ENCODE measurements around the gene ERG28.
A peak's percentile ranks its signal among the peaks of the same experiment; 100 is the strongest.
"Not testable (repeated sequence)": the region's sequence is repeated elsewhere in the genome, so short reads cannot be mapped to it uniquely, and the experiment has no call there.

ERG28 gene

DNA sequence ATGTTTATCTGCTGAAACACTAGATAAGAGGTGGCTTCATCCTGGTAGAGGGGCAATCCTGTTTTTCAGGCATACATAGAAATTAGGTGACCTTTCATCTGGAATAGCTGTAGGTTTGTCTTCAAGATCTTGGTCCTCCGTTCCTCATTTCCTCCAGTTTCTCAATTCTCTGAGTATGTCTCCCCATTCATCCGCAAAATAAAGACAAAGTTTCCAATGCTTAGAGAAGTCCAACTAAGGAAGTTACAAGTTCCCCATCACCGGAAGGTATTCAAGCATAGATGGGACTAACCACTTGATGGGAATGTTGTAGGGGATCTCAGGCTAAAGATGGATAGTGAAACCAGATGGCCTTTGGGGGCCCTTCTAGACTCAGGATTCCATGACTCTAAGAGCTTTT lies 34.3 kb downstream of the ERG28 start:
- no peak overlapping the region for H3K4me3 ChIP-seq (ENCODE audit: low read length)
- no peak for TF ChIP-seq ZNF274 (IDR thresholded peaks at IDR 0.05; ENCODE audit: low read depth, low read length)

DNA sequence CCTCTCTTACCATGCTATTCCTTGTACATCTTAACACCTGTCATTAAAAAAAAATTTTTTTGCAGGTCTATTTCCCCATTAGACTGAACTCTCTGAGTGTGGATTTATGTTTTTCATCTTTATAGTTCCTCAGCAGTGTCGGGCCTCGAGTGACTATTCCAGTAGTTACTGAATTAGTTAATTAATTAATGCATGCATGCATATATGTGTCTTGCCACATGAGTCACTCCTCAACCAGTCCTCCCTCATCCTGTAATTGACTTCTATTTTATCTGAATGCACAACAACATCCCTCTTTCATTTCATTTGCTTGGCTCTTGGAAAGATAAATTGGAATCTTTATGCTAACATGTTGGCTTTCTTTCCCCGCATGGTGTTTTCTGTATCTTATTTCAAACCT lies 35.6 kb downstream of the ERG28 start:
- no peak overlapping the region for H3K4me3 ChIP-seq (ENCODE audit: low read length)
- TF ChIP-seq ZNF274 (IDR thresholded peaks at IDR 0.05; ENCODE audit: low read depth, low read length): no peak

DNA sequence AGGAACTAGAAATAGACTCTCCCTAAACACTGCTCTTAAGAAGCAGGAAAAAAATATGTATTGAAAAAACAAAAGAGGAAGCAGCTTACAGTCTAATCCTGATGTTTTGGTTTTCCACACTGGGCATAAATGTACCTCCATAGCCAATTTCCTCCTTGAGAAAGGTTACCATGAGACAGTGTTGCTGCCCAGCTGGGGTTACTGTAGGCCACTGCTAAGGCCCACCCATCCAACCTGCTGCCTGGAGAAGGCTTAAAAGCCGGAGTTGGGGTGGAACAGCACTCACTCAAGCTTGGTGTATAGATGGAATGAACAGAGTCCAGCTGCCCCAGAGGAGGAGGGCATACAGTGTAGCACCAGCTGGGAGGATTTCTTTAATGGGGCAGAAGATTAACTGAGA lies 41.1 kb downstream of the ERG28 start:
- H3K4me3 ChIP-seq (ENCODE audit: low read length): no peak overlapping the region
- TF ChIP-seq ZNF274 (IDR thresholded peaks at IDR 0.05; ENCODE audit: low read depth, low read length): no peak

DNA sequence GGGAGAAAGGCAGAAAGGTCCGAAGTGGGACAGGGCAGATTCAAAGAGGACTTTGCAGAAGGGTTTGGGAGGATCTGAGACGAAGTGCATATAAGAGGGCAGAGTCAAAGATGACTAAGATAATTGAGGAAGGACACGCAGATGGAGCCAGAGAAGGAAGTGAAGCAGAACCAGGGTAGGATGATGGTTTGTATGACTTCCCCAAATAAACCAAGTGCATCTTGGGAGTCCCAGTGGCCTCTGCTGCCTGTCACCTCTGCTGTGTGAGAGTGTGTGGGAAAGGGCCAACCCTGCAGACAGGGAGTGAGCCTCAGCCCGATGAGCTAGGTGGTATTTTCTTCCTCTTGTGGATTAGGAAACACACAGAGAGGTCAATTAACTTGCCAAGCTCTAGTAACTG lies 45.5 kb downstream of the ERG28 start:
- no peak for TF ChIP-seq ZNF274 (IDR thresholded peaks at IDR 0.05; ENCODE audit: low read depth, low read length)
- no peak overlapping the region for H3K4me3 ChIP-seq (ENCODE audit: low read length)

DNA sequence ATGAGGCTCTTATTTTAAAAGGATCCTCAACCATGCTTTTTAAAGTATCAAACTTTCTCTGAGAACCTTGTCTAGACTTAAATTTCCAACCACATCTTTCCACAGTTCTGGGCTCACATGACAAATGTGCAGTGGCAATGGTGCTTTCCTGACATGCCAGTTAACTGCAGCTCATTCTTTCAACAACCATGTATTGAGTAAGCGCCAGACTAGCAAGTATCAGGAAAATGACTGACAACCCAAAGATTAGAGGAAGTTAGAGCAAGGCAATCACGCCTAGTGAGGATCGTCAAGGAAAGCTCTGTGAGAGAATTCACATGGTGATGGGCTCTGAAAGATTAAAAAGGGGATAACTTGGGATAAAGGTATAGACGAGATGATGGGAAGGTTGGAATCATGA lies 46.5 kb downstream of the ERG28 start:
- no peak overlapping the region for H3K4me3 ChIP-seq (ENCODE audit: low read length)
- no peak for TF ChIP-seq ZNF274 (IDR thresholded peaks at IDR 0.05; ENCODE audit: low read depth, low read length)

DNA sequence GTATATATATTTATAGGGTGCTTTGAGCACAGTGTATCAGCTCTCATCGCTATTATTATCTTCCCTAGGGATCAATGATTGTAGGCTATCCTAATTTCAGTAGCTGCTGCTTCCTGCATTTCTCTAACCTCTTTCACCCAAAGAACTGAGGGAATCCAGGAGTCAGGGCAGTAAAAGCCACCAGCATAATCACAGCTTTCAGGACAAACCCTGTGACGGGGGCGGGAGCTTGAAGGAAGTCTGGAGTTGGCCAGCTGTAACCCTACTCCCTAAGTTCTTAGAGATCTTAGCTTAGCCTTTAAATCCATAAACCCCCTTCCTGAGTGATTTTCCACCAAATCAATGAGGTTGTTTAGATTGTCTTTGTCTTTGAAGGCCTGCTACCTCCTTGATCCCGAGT lies 48.5 kb downstream of the ERG28 start:
- no peak overlapping the region for H3K4me3 ChIP-seq (ENCODE audit: low read length)
- no peak for TF ChIP-seq ZNF274 (IDR thresholded peaks at IDR 0.05; ENCODE audit: low read depth, low read length)

DNA sequence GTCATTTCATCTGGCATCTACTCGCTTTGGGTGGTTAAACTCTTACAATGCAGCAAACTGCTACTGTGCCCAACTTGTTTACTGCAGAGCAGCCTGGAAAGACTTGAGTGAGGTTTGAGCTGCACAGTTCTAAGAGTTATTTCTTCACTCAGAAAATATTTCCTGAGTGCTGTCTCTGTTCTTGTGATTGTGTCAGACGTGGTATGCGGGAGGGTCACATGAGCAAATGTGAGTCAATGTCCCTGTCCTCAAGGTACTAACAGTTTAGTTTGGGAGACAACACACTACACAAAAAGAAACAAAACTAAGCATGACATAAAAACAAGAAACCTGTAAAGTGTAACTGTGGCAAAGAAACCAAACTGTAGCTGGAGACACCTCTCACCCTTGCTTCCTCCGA lies 49.8 kb downstream of the ERG28 start:
- no peak for TF ChIP-seq ZNF274 (IDR thresholded peaks at IDR 0.05; ENCODE audit: low read depth, low read length)

DNA sequence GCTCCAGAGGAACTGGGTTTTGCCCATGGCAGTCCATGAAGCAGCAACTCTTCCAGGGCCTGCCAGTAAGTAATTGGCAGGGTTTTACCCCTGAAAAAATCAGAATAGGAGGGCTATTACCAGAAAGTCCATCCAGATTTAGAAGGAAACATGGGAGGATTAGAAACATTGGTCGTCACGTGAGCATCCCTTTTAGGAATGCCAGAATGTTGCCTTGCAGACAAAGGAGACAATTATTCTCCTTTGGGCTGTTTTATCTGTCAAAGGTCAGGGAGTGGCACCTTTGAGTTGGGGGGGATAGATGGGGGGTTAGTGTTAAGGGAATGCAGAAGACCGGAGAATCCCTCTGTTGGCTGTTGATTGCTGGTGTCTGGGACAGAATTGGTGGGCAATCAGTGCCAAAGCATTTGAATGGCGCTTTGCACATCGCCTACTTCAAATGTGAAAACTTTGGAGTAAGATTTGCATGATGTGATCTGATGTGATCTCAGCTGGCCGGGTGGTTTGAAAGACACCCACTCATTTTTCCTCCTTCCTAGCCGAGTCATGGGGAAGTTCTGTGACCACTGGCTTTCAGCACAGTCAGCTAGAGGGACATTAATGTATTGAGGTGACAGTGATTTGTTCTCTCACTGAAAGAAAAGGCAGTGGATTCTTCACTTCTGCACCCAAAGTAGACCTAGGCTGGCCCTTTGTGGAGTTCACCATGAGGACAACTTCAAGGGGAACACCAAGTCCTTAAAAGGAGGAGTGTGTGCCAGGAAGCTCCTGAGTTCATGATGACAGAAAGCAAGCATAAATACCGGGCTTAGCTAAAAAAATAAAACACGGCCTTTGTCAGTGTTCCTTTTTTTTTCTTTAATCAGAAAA lies 50.8 kb downstream of the ERG28 start:
- TF ChIP-seq ZNF274 (IDR thresholded peaks at IDR 0.05; ENCODE audit: low read depth, low read length): no peak
- no peak overlapping the region for H3K4me3 ChIP-seq (ENCODE audit: low read length)

More for the DNA sequence above, 49.8 kb downstream of the ERG28 start:
- H3K4me3 ChIP-seq (ENCODE audit: low read length): no peak overlapping the region

DNA sequence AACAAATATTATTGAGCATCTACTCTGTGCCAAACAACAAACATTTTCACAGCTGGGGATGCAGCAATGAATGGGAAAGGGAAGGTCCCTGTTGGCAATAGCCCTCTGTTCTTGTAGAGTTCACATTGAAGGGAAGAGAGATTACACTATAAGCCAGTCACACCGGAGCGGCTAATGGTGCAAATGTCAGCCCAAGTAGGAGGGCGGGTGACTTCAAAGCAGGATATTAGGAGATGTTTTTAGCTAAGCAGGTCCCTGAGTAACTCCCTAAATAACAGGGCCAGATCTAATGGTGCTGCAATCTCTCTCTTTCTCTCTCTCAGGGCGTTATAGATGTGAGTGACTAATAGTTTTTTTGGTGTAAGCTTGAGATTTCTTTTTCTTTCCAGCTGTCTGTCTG lies 51.6 kb downstream of the ERG28 start:
- no peak for TF ChIP-seq ZNF274 (IDR thresholded peaks at IDR 0.05; ENCODE audit: low read depth, low read length)
- H3K4me3 ChIP-seq (ENCODE audit: low read length): no peak overlapping the region

DNA sequence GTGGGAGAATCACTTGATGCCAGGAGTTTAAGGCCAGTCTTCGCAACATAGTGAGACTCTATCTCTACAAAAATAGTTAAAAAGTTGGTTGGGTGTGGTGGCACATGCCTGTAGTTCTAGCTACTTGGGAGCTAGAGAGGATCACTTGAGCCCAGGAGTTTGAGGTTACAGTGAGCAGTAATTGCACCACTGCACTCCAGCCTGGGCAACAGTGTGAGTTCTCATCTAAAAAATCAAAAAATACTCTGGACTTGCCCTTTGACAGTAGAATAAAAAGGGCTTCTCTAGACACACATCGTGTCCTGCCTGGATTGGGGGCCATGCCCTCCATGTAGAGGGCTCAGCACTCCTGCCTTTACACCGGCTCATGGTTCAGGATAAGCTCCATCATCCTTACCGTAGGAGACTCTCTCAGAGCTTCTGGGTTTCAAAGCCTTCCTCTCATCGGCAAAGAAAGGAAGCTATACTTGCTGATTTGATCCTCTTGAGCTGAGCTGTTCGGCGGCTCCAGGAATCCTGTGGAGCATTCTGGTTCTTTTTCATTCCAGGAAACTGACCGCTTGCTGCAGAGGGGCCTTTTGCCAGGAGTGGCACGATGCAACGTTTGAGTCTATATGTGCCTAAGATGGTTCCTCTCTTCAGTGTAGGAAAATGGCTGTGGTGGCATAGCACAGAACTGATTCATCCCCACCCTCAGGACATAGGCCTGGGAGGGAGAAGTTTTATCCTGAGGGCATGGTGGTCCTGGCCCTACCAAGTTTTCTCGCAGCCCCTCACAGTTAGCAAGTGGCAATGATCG lies 52.6 kb downstream of the ERG28 start:
- TF ChIP-seq ZNF274 (IDR thresholded peaks at IDR 0.05; ENCODE audit: low read depth, low read length): peak; percentile 86
- no peak overlapping the region for H3K4me3 ChIP-seq (ENCODE audit: low read length)

DNA sequence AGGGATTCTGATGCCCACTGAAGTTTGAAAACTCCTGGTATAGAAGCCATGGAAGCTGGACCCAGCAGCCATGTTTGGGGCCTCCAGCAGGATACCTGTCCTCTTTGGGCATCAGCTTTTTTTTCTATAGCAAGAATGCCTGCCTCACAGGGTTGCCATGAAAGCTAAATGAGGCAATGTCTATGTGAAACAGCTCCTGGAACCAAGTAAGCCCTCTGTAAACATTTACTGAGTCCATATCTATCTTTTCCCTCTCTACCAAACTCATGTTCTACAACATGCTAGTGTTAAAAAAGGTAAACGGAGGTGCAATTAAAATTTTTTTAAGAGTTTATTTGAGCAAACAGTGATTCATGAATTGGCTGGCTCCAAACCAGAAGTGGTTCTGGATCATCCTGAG lies 53.6 kb downstream of the ERG28 start:
- no peak overlapping the region for H3K4me3 ChIP-seq (ENCODE audit: low read length)
- TF ChIP-seq ZNF274 (IDR thresholded peaks at IDR 0.05; ENCODE audit: low read depth, low read length): no peak

DNA sequence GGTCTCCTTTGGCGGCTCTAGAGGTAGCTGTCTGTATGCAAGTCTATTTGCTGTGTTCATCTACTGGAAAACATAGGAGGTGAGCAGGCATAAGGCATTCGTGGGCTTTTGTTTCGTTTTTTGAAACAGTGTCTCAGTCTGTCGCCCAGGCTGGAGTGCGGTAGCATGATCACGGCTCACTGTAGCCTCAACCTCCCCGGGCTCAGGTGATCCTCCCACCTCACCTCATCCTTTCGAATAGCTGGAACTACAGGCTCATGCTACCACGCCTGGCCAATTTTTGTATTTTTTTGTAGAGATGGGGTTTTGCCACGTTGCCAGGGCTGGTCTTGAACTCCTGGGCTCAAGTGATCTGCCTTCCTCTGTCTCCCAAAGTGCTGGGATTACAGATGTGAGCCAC lies 54.8 kb downstream of the ERG28 start:
- TF ChIP-seq ZNF274 (IDR thresholded peaks at IDR 0.05; ENCODE audit: low read depth, low read length): no peak
- H3K4me3 ChIP-seq (ENCODE audit: low read length): no peak overlapping the region

DNA sequence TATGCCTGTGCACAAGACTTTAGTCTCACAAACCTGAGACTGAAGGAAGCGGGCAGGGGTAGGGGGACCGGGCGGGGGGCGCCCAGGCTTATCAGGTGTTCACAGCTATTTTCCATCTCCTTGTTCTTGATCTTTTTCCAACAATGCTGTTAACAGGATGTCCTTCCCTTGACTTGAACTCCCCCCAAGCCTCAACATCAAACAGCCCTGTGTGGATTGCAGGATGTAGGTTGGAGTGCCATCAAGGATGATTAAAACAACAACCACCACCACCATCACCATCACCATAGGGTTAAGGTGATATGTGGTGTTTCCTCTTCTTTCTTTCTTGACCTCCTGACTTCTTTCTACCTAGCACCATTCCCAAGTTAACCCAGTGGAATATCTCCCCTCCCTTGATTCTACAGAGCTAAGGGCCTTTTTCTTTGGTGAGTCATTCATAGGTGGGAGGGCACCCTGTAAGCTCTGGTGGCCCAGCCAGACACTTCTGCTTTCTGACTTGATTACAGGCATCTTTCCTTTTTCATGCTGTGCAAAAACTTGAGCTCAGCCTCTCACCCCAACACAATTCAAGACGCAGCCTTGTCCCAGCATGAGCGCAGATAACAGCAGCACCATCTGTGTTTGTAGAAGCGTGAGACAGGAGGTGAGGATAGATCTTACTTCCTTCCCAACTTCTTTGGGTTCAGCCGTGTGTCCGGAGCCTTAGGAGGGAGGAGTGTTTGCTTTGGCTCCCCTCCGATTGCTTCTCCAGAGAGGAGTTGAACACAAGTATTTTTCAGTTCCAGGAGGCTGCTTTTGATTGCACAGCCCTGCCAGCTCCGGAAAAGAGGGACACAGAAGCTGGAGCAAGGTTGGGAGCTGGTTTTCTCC lies 55.5 kb downstream of the ERG28 start:
- H3K4me3 ChIP-seq (ENCODE audit: low read length): no peak overlapping the region
- TF ChIP-seq ZNF274 (IDR thresholded peaks at IDR 0.05; ENCODE audit: low read depth, low read length): no peak

DNA sequence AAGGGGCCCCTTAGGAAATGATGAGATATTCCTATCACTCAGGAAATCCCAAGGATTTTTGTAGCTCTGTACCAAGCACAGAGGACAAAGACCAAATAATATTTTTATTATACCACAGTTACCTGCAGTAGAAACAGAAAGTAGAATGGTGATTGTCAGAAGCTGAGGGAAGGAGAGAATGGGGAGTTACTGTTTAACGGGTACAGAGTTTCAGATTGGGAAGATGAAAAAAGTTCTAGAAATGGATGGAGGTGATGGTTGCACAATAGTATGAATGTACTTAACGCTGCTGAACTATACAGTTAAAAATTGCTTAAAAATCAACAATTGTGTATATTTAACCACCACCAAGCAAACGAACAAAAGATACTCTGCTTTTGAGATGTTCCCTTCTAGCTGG lies 58.2 kb downstream of the ERG28 start:
- peak overlapping the region; percentile 11; the same call in 1 of the 2 replicates for H3K4me3 ChIP-seq (ENCODE audit: low read length)
- TF ChIP-seq ZNF274 (IDR thresholded peaks at IDR 0.05; ENCODE audit: low read depth, low read length): no peak

DNA sequence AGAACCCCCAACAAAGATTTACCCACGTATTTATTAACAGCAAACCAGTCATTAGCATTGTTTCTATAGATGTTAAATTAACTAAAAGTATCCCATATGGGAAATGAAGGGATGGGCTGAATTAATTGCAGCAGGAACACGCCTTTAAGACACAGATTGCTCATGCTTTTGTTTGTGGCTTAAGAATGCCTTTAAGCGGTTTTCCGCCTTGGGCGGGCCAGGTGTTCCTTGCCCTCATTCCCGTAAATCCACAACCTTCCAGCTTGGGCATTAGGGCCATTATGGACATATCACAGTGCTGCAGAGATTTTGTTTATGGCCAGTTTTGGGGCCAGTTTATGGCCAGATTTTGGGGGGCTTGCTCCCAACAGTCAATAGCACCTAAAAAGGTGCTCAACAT lies 59.6 kb downstream of the ERG28 start:
- H3K4me3 ChIP-seq (ENCODE audit: low read length): not testable (repeated sequence)

DNA sequence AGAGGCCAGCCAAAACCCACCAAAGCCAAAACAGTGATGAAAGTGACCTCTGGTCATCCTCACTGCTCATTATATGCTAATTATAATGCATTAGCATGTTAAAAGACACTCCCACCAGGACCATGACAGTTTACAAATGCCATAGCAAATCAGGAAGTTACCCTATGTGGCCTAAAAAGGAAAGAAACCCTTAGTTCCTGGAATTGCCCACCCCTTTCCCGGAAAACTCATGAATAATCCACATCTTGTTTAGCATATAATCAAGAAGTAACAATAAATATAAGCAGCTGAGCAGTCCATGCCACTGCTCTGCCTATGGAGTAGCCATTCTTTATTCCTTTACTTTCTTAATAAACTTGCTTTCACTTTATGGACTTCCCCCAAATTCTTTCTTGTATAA lies 60.6 kb downstream of the ERG28 start:
- not testable (repeated sequence) for H3K4me3 ChIP-seq (ENCODE audit: low read length)

Measured in GM08714 (cell line).